ENCODE measurements around the gene TBXA2R. TPM values are rescaled to one million over a fixed set of nuclear protein-coding genes. Genes with fewer than 3 reads are reported as not detected.

The TBXA2R gene
- total RNA-seq, 1 experiment from 2014 or later: 1.3 TPM

- TF ChIP-seq FOXJ3 (CRISPR knock-in tag; IDR thresholded peaks at IDR 0.05; ENCODE audit: borderline replicate concordance) (no peak), AR (CRISPR knock-in tag; IDR thresholded peaks at IDR 0.05) (no peak), ATF6 (CRISPR knock-in tag; IDR thresholded peaks at IDR 0.05) (no peak)
- TF ChIP-seq, protein P1, sequence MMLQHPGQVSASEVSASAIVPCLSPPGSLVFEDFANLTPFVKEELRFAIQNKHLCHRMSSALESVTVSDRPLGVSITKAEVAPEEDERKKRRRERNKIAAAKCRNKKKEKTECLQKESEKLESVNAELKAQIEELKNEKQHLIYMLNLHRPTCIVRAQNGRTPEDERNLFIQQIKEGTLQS (CRISPR knock-in tag; conservative IDR thresholded peaks at IDR 0.05): no peak
- TF ChIP-seq, protein P2, sequence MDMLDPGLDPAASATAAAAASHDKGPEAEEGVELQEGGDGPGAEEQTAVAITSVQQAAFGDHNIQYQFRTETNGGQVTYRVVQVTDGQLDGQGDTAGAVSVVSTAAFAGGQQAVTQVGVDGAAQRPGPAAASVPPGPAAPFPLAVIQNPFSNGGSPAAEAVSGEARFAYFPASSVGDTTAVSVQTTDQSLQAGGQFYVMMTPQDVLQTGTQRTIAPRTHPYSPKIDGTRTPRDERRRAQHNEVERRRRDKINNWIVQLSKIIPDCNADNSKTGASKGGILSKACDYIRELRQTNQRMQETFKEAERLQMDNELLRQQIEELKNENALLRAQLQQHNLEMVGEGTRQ (CRISPR knock-in tag; IDR thresholded peaks at IDR 0.05): no peak
Measured at GRCh38 chr19:3617463-3617862, 10.8 kb upstream of the TBXA2R start (continued).

DNA sequence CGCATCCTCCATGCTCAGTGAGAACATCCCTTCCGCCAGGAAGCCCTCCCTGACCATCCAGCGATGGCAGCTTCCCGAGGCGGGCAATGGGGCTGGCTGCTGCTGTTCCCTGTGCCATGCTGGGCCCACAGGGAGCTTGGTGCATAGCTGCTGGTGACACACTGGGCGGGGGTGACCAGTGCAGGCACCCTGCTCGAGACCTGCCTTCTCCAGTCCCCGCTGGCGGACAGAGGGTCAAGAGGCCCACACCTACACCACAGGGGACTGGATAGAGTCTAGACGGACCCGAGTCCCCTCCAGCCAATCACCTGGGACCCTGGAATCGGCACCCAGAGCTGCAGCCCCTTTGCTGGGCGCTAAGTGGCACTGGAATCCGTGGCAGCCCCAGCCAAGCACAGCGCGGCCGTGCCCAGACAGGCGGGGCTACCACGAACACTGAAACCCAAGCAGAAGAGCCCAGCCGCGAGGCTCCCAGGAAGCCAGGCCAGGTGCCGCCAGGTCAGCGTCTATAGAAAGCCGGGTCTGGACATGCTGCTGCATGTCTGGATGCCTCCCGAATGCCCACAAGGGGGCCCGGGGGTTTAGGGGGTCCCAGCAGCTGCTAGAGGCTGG lies 9.0 kb upstream of the TBXA2R start:
- Mint-ChIP-seq H3K4me1 (0 out of 2 replicates have a peak, but pooled peaks cover 3% of the 10 kb centered on the region), H3K27me3 (ENCODE audit: low read depth) (no peaks in the 10 kb centered on the region), H3K27ac (no peak overlapping the region; the same call in 1 of the 2 replicates)

GRCh38 chr19:3614858-3615505 lies 8.3 kb upstream of the TBXA2R start:
- POLR2A ChIA-PET: no interaction called here
- no peaks in the 10 kb centered on the region for H3K27me3 Mint-ChIP-seq (ENCODE audit: low read depth)
- H3K27ac Mint-ChIP-seq: no peak overlapping the region; the same call in 1 of the 2 replicates
- H3K9me3 Mint-ChIP-seq: no peaks in the 10 kb centered on the region
- CTCF ChIA-PET: interaction anchor here (1.8 kb wide), 1 partner anchor 23 kb away, joined by 5 read pairs; no protein-coding TSS in a partner anchor
- no peaks in the 10 kb centered on the region; the same call in 1 of the 2 replicates for H3K36me3 Mint-ChIP-seq
- 0 out of 2 replicates have a peak, but pooled peaks cover 3% of the 10 kb centered on the region for H3K4me1 Mint-ChIP-seq
- ATAC-seq: no peak
- TF ChIP-seq ESRRA (CRISPR knock-in tag; IDR thresholded peaks at IDR 0.05; ENCODE audit: borderline replicate concordance): no peak
- TF ChIP-seq ZNF121 (CRISPR knock-in tag; IDR thresholded peaks at IDR 0.05): no peak
- no peak for TF ChIP-seq ZNF396 (CRISPR knock-in tag; IDR thresholded peaks at IDR 0.05; ENCODE audit: borderline replicate concordance)
- no peak overlapping the region for H3K4me3 Mint-ChIP-seq
- no peak for DNase-seq (ENCODE audit: low spot score)

More for the DNA sequence above, 9.0 kb upstream of the TBXA2R start:
- no peak for ATAC-seq
- Mint-ChIP-seq H3K36me3 (no peaks in the 10 kb centered on the region; the same call in 1 of the 2 replicates), H3K9me3 (no peaks in the 10 kb centered on the region), H3K4me3 (no peak overlapping the region)
- POLR2A ChIA-PET: no interaction called here
- CTCF ChIA-PET: interaction anchor here (1.8 kb wide), 1 partner anchor 24 kb away, joined by 5 read pairs; no protein-coding TSS in a partner anchor
- TF ChIP-seq EMX1 (CRISPR knock-in tag; IDR thresholded peaks at IDR 0.05) (no peak), ZNF138 (CRISPR knock-in tag; conservative IDR thresholded peaks at IDR 0.05) (no peak), FOXJ3 (CRISPR knock-in tag; IDR thresholded peaks at IDR 0.05; ENCODE audit: borderline replicate concordance) (no peak), CBFB (CRISPR knock-in tag; IDR thresholded peaks at IDR 0.05; ENCODE audit: low read depth) (no peak), ATF6 (CRISPR knock-in tag; IDR thresholded peaks at IDR 0.05) (no peak)
- no peak for DNase-seq (ENCODE audit: low spot score)
